ENCODE results near the gene RNASEH2A. TPM values are rescaled to one million over a fixed set of nuclear protein-coding genes. Genes with fewer than 3 reads are reported as not detected.

RNASEH2A gene
- total RNA-seq, 1 donor from 2014 or later: 3.4 TPM

- peak overlapping the region; percentile 95 to 96 for H3K27ac ChIP-seq
- peak overlapping the region; percentile 83 to 90 for H3K4me3 ChIP-seq
- H3K27me3 ChIP-seq: no peaks in the 10 kb centered on the region
- peak; percentile 57 to 90 for DNase-seq (ENCODE audit: low spot score in 2 of 2)
- TF ChIP-seq CTCF (IDR thresholded peaks at IDR 0.05): no peak
- no peaks in the 10 kb centered on the region for H3K9me3 ChIP-seq
- peaks cover 5 to 6% of the 10 kb centered on the region in 2 donors for H3K36me3 ChIP-seq
- intact Hi-C loops (cut with DNase I): loop anchor here (10.0 kb wide), 1 partner anchor 1254 kb away; the partner anchor contains the start of gene CNN1
- peaks cover 40 to 53% of the 10 kb centered on the region in 2 donors for H3K4me1 ChIP-seq
Observed at GRCh38 chr19:12788682-12789097, 17.7 kb upstream of the RNASEH2A start.

GRCh38 chr19:12789098-12789903, 17.1 kb upstream of the RNASEH2A start:
- Histone ChIP-seq H3K4me1 (peaks cover 35 to 47% of the 10 kb centered on the region in 2 donors), H3K9me3 (no peaks in the 10 kb centered on the region), H3K36me3 (peaks cover 5 to 6% of the 10 kb centered on the region in 2 donors), H3K4me3 (peak overlapping the region; percentile 83 to 90), H3K27ac (peak overlapping the region; percentile 95 to 96), H3K27me3 (no peaks in the 10 kb centered on the region)
- intact Hi-C loops (cut with DNase I): loop anchor here (10.0 kb wide), 1 partner anchor 1254 kb away; the partner anchor contains the start of gene CNN1
- no peak for TF ChIP-seq CTCF (IDR thresholded peaks at IDR 0.05)
- DNase-seq (ENCODE audit: low spot score in 2 of 2): no peak

- no peak for TF ChIP-seq CTCF (IDR thresholded peaks at IDR 0.05)
- intact Hi-C loops (cut with DNase I): loop anchor here (2.0 to 10.0 kb wide), 5 partner anchors 157 to 1255 kb away; partner anchors contain the start of genes CNN1, RAD23A and RFX1
- H3K27me3 ChIP-seq: no peaks in the 10 kb centered on the region
- peak overlapping the region; percentile 83 to 90 for H3K4me3 ChIP-seq
- peaks cover 5 to 6% of the 10 kb centered on the region in 2 donors for H3K36me3 ChIP-seq
- peak; percentile 92 to 98 for DNase-seq (ENCODE audit: low spot score in 2 of 2)
- peaks cover 31 to 41% of the 10 kb centered on the region in 2 donors for H3K4me1 ChIP-seq
- peak overlapping the region; percentile 95 to 96 for H3K27ac ChIP-seq
- H3K9me3 ChIP-seq: no peaks in the 10 kb centered on the region
Observed at GRCh38 chr19:12789904-12790619, 16.3 kb upstream of the RNASEH2A start.

- peak overlapping the region; percentile 95 to 96 for H3K27ac ChIP-seq
- TF ChIP-seq CTCF (IDR thresholded peaks at IDR 0.05): no peak
- H3K4me1 ChIP-seq: peaks cover 26 to 37% of the 10 kb centered on the region in 2 donors
- H3K4me3 ChIP-seq: peak overlapping the region; percentile 83 to 90
- no peaks in the 10 kb centered on the region for H3K27me3 ChIP-seq
- no peak for DNase-seq (ENCODE audit: low spot score in 2 of 2)
- intact Hi-C loops (cut with DNase I): loop anchor here (1.0 to 10.0 kb wide), 5 partner anchors 11 to 1214 kb away; partner anchors contain the start of genes RAD23A and RFX1
- no peaks in the 10 kb centered on the region for H3K9me3 ChIP-seq
- peaks cover 5 to 6% of the 10 kb centered on the region in 2 donors for H3K36me3 ChIP-seq
Observed at GRCh38 chr19:12790628-12791344, 15.6 kb upstream of the RNASEH2A start.
